Smooth muscle cell (in vitro differentiated cells): ENCODE measurements around the gene SCRG1. TPM values are rescaled to one million over a fixed set of nuclear protein-coding genes. Genes with fewer than 3 reads are reported as not detected.
A peak's percentile ranks its signal among the peaks of the same experiment; 100 is the strongest.

Source experiments
- DNase-seq: peaks from one replicate; lab custom pipeline; 2025; ENCODE audit not compliant: unreplicated experiment; lab: John Stamatoyannopoulos, UW
- H2AFZ ChIP-seq: fragments of 200-600 bp; sonication (generic); 2 replicates; pipeline ENCODE4 v1.6.0; 2016; ENCODE audit warnings: antibody characterized with exemption, low read depth, mild to moderate bottlenecking
- H3F3A ChIP-seq: fragments of 200-600 bp; sonication (generic); 2 replicates; pipeline ENCODE4 v1.6.0; 2017; ENCODE audit warnings: antibody characterized with exemption, low read depth
- H3K27ac ChIP-seq: fragments of 200-600 bp; sonication (generic); 2 replicates; pipeline ENCODE4 v1.5.1; 2016; ENCODE audit warnings: low read depth, mild to moderate bottlenecking
- H3K27me3 ChIP-seq: fragments of 200-600 bp; sonication (generic); 2 replicates; pipeline ENCODE4 v1.6.1; 2016; ENCODE audit warnings: low read depth, mild to moderate bottlenecking
- H3K36me3 ChIP-seq: fragments of 200-600 bp; sonication (generic); 2 replicates; pipeline ENCODE4 v1.5.1; 2016; ENCODE audit warnings: low read depth
- H3K4me1 ChIP-seq: fragments of 200-600 bp; sonication (generic); 2 replicates; pipeline ENCODE4 v1.5.1; 2016; ENCODE audit warnings: low read depth
- H3K4me2 ChIP-seq: fragments of 200-600 bp; sonication (generic); 2 replicates; pipeline ENCODE4 v1.6.0; 2016; ENCODE audit warnings: mild to moderate bottlenecking
- H3K4me3 ChIP-seq: fragments of 200-600 bp; sonication (generic); 2 replicates; pipeline ENCODE4 v1.5.1; 2016; ENCODE audit warnings: mild to moderate bottlenecking
- H3K79me2 ChIP-seq: fragments of 200-600 bp; sonication (generic); 2 replicates; pipeline ENCODE4 v1.6.0; 2016; ENCODE audit warnings: low read depth, mild to moderate bottlenecking
- H3K9ac ChIP-seq: fragments of 200-600 bp; sonication (generic); 2 replicates; pipeline ENCODE4 v1.6.0; 2016; ENCODE audit warnings: low read depth
- H3K9me3 ChIP-seq: fragments of 200-600 bp; sonication (generic); replicated peaks from 2 replicates; pipeline ENCODE4 v1.5.1; 2016; ENCODE audit warnings: low read depth
- H4K20me1 ChIP-seq: fragments of 200-600 bp; sonication (generic); 2 replicates; pipeline ENCODE4 v1.6.0; 2016; ENCODE audit warnings: low read depth
- CTCF ChIP-seq: fragments of 200-600 bp; sonication (generic); IDR thresholded peaks from 2 replicates; pipeline ENCODE4 v1.5.1; 2017; ENCODE audit warnings: borderline replicate concordance, mild to moderate bottlenecking, antibody characterized with exemption; ENCODE audit not compliant: insufficient read depth, poor library complexity, severe bottlenecking
- WGBS: methylation state at CpG from one replicate; pipeline ENCODE4 v1.1.7; 2016; ENCODE audit warnings: low lambda C conversion rate; 5-methylcytosine and 5-hydroxymethylcytosine counted together
- polyA plus RNA-seq: library from polyadenylated mRNA; unstranded; fragments of >200 nt; fragmentation: Nextera tagmentation; extraction: Ambion mirVana; gene quantifications from 2 replicates; pipeline ENCODE4 v1.2.1, GENCODE V29; 2016
- total RNA-seq: library from RNA; depleted of rRNA; stranded (reverse); fragments of >200 nt; gene quantifications from 2 replicates; pipeline ENCODE4 v1.2.3, GENCODE V29; 2014

Gene SCRG1
- total and polyA plus RNA-seq, 2 experiments from 2014 or later, result 3.1 to 18.5 TPM

- peaks cover 20% of the 10 kb centered on the region for H3K79me2 ChIP-seq
- TF ChIP-seq CTCF, result no peak
- no peak overlapping the region for H3K9ac ChIP-seq
- H4K20me1 ChIP-seq, result no peaks in the 10 kb centered on the region
- no peak overlapping the region for H2AFZ ChIP-seq
- H3K27me3 ChIP-seq, result no peaks in the 10 kb centered on the region
- no peaks in the 10 kb centered on the region for H3F3A ChIP-seq
- no peak for DNase-seq
- peak overlapping the region; percentile 56 for H3K27ac ChIP-seq
- peaks cover 13% of the 10 kb centered on the region for H3K4me1 ChIP-seq
- H3K4me3 ChIP-seq, result peak overlapping the region; percentile 5
- H3K9me3 ChIP-seq, result no peaks in the 10 kb centered on the region
- H3K4me2 ChIP-seq, result peak overlapping the region; percentile 72
- H3K36me3 ChIP-seq, result peaks cover 3% of the 10 kb centered on the region
Observed at GRCh38 chr4:173398220-173398619, 696 bp downstream of the SCRG1 start.

GRCh38 chr4:173397604-173398003, 1.3 kb downstream of the SCRG1 start:
- peak overlapping the region; percentile 72 for H3K4me2 ChIP-seq
- H3K27ac ChIP-seq, result peak overlapping the region; percentile 56
- TF ChIP-seq CTCF, result no peak
- H2AFZ ChIP-seq, result no peak overlapping the region
- peaks cover 20% of the 10 kb centered on the region for H3K79me2 ChIP-seq
- WGBS, result 74% methylated on average over 1 of the region's 1 CpG
- no peak for DNase-seq
- no peaks in the 10 kb centered on the region for H4K20me1 ChIP-seq
- no peaks in the 10 kb centered on the region for H3K9me3 ChIP-seq
- peaks cover 13% of the 10 kb centered on the region for H3K4me1 ChIP-seq
- no peaks in the 10 kb centered on the region for H3F3A ChIP-seq
- no peaks in the 10 kb centered on the region for H3K27me3 ChIP-seq
- no peak overlapping the region for H3K4me3 ChIP-seq
- H3K9ac ChIP-seq, result no peak overlapping the region
- H3K36me3 ChIP-seq, result peaks cover 6% of the 10 kb centered on the region

- H2AFZ ChIP-seq, result no peak overlapping the region
- no peak for DNase-seq
- no peaks in the 10 kb centered on the region for H3K27me3 ChIP-seq
- H3F3A ChIP-seq, result no peaks in the 10 kb centered on the region
- no peaks in the 10 kb centered on the region for H3K9me3 ChIP-seq
- no peak overlapping the region for H3K4me3 ChIP-seq
- H4K20me1 ChIP-seq, result no peaks in the 10 kb centered on the region
- H3K27ac ChIP-seq, result no peak overlapping the region
- H3K9ac ChIP-seq, result no peak overlapping the region
- 96% methylated on average over 1 of the region's 1 CpG for WGBS
- peaks cover 16% of the 10 kb centered on the region for H3K79me2 ChIP-seq
- H3K4me2 ChIP-seq, result no peak overlapping the region
- H3K4me1 ChIP-seq, result no peaks in the 10 kb centered on the region
- peaks cover 6% of the 10 kb centered on the region for H3K36me3 ChIP-seq
- TF ChIP-seq CTCF, result no peak
Observed at GRCh38 chr4:173391701-173392100, 7.2 kb downstream of the SCRG1 start.

- TF ChIP-seq CTCF, result no peak
- H3K9me3 ChIP-seq, result no peaks in the 10 kb centered on the region
- no peaks in the 10 kb centered on the region for H4K20me1 ChIP-seq
- H3K4me2 ChIP-seq, result no peak overlapping the region
- no peaks in the 10 kb centered on the region for H3K36me3 ChIP-seq
- H3F3A ChIP-seq, result no peaks in the 10 kb centered on the region
- DNase-seq, result no peak
- H2AFZ ChIP-seq, result no peak overlapping the region
- H3K4me3 ChIP-seq, result no peak overlapping the region
- no peaks in the 10 kb centered on the region for H3K27me3 ChIP-seq
- no peaks in the 10 kb centered on the region for H3K4me1 ChIP-seq
- H3K27ac ChIP-seq, result no peak overlapping the region
- no peak overlapping the region for H3K9ac ChIP-seq
- peaks cover 4% of the 10 kb centered on the region for H3K79me2 ChIP-seq
Observed at GRCh38 chr4:173386751-173387150, 12.2 kb downstream of the SCRG1 start.
